Adrenal gland (tissue), 5 donors: ENCODE data around the gene SMIM43.
A peak's percentile ranks its signal among the peaks of the same experiment; 100 is the strongest.

ENCODE experiments used
- CTCF ChIP-seq, 6 experiments: fragments of 450-650 bp in 4 of 6; fragments of 200-600 bp in 2 of 6; sonication (generic) in 1 of 6; IDR thresholded peaks; 1 replicate in 5 of 6; 2 replicates in 1 of 6; pipeline versions ENCODE4 v1.5.1 to v1.8.0; 2016 to 2021; ENCODE audit warnings: antibody characterized with exemption in 6 of 6, mild to moderate bottlenecking in 2 of 6, moderate library complexity in 1 of 6
- POLR2A ChIP-seq, 2 donors: fragments of 450-650 bp; IDR thresholded peaks; one replicate each; pipeline ENCODE4 v1.6.1; 2017; ENCODE audit warnings: antibody characterized with exemption in 2 of 2, mild to moderate bottlenecking in 2 of 2, moderate library complexity in 1 of 2
- donor health status: DM: no; HTN: no; CAD: no.

- no peak for TF ChIP-seq POLR2A (IDR thresholded peaks at IDR 0.05)
- peak; percentile 69 to 87 (median 81) for TF ChIP-seq CTCF (IDR thresholded peaks at IDR 0.05)
These were observed 38.2 kb downstream of the SMIM43 start for GRCh38 chr4:121726642-121727268.
